Fibroblast of villous mesenchyme (primary cell): Measurements from ENCODE around the gene HIVEP3. TPM values are rescaled to one million over a fixed set of nuclear protein-coding genes. Genes with fewer than 3 reads are reported as not detected.

ENCODE experiments used
- DNase-seq: peaks from one replicate; pipeline ENCODE4 v3.0.0-alpha.2; 2010; ENCODE audit warnings: low read depth
- H3K4me3 ChIP-seq: 2 replicates; pipeline ENCODE4 v1.5.1; 2011; ENCODE audit warnings: low read depth, mild to moderate bottlenecking, low read length
- CTCF ChIP-seq: IDR thresholded peaks from 2 replicates; pipeline ENCODE4 v1.5.1; 2012; ENCODE audit warnings: low read depth, mild to moderate bottlenecking, low read length; ENCODE audit not compliant: insufficient read depth
- total RNA-seq: library from RNA; depleted of rRNA; stranded (reverse); fragments of >200 nt; gene quantifications from 2 replicates; pipeline ENCODE4 v1.2.3, GENCODE V29; 2012

The HIVEP3 gene
- total RNA-seq, 1 donor = 0.86 TPM

GRCh38 chr1:41509270-41509671 is 409.5 kb downstream of the HIVEP3 start:
- DNase-seq = no peak
- TF ChIP-seq CTCF = no peak
- H3K4me3 ChIP-seq = no peak overlapping the region

- no peak for DNase-seq
Measured at GRCh38 chr1:41508290-41508689, 410.4 kb downstream of the HIVEP3 start.

GRCh38 chr1:41507836-41508235 is 410.9 kb downstream of the HIVEP3 start:
- TF ChIP-seq CTCF = no peak
- no peak overlapping the region for H3K4me3 ChIP-seq
- DNase-seq = no peak

More at GRCh38 chr1:41508290-41508689, 410.4 kb downstream of the HIVEP3 start:
- H3K4me3 ChIP-seq = no peak overlapping the region
- TF ChIP-seq CTCF = no peak

- no peak overlapping the region for H3K4me3 ChIP-seq
- TF ChIP-seq CTCF = no peak
- DNase-seq = no peak
Measured at GRCh38 chr1:41507110-41507720, 411.5 kb downstream of the HIVEP3 start.

GRCh38 chr1:41504114-41505035 is 414.3 kb downstream of the HIVEP3 start:
- TF ChIP-seq CTCF = no peak
- peak; percentile 51 for DNase-seq
- no peak overlapping the region for H3K4me3 ChIP-seq

GRCh38 chr1:41503538-41504113 is 415.1 kb downstream of the HIVEP3 start:
- no peak overlapping the region for H3K4me3 ChIP-seq
- DNase-seq = no peak
- peak; percentile 7 for TF ChIP-seq CTCF
